Measurements from ENCODE around the gene SRRM5. TPM values are rescaled to one million over a fixed set of nuclear protein-coding genes. Genes with fewer than 3 reads are reported as not detected.

SRRM5 gene
- total and polyA plus RNA-seq, 2 of the 13 experiments (the other 11 are each of a cell fraction or from before 2014, with no cell fraction given), result 0.11 to 0.16 TPM

DNA sequence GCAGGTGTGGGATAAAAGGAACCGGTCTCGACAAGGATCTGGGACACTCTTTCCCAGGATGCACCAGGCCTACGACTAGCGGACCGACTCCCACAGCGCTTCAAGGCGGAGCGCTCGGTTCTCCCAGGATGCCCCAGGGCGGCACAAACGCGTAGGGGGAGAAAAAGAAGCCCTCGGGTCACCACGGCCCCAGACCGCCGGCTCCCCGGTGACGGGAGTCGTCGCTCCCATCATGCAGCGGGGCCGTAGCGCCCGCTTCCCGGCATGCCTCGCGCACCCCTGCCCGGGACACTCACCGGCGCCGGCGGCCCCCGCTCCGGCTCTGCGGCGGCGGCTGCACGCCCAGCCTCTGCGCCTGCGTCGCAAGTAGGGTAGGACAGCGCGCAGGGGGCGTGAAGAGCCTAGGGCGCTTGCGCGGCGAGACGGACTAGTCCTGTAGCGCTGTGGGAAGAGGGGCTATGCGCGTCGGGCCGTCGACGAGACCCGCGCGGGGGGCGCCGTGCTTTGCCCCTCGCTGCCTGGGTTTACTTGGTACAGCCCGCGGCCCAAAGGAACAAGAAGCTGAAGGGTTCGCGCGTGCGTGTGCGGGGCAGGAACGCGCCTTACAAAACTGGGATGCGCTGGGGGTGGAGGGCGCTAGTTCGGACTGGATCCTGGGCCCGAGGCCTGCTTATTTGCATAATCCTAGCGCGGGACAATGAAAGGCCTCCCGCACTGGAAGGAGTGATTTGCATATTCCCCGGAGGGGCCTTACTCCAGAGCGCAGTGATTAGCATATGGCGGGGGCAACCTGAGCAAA is 7.6 kb downstream of the SRRM5 start, which contains the start of gene ZNF428 (continued):
- TF ChIP-seq PRPF4 (IDR thresholded peaks at IDR 0.05; ENCODE audit: low read depth, low read length, poor library complexity, severe bottlenecking) (no peak), NFATC3 (CRISPR knock-in tag; IDR thresholded peaks at IDR 0.05) (no peak), ZNF543 (CRISPR knock-in tag; IDR thresholded peaks at IDR 0.05) (peak; percentile 68; the same call in 1 of the 2 replicates), RARA (CRISPR knock-in tag; IDR thresholded peaks at IDR 0.05) (no peak), DNMT3B (CRISPR knock-in tag; conservative IDR thresholded peaks at IDR 0.05) (no peak; the same call in 1 of the 2 replicates), ZNF382 (CRISPR knock-in tag; IDR thresholded peaks at IDR 0.05; ENCODE audit: borderline replicate concordance) (no peak), GPBP1L1 (CRISPR knock-in tag; IDR thresholded peaks at IDR 0.05) (no peak), ZNF136 (CRISPR knock-in tag; IDR thresholded peaks at IDR 0.05; ENCODE audit: low read depth) (peak; percentile 65), BRF2 (CRISPR knock-in tag; IDR thresholded peaks at IDR 0.05) (peak; percentile 24; the same call in 1 of the 2 replicates), TFDP2 (CRISPR knock-in tag; IDR thresholded peaks at IDR 0.05) (peak; percentile 77), MED13 (CRISPR knock-in tag; IDR thresholded peaks at IDR 0.05) (peak; percentile 86), ZNF251 (CRISPR knock-in tag; IDR thresholded peaks at IDR 0.05) (no peak), ZNF749 (CRISPR knock-in tag; IDR thresholded peaks at IDR 0.05; ENCODE audit: borderline replicate concordance) (no peak; the same call in 1 of the 2 replicates), FOXK2 (IDR thresholded peaks at IDR 0.05) (no peak), TFDP1 (CRISPR knock-in tag; IDR thresholded peaks at IDR 0.05; ENCODE audit: borderline replicate concordance) (peak; percentile 69; the same call in 1 of the 2 replicates), ZBTB4 (CRISPR knock-in tag; IDR thresholded peaks at IDR 0.05; ENCODE audit: borderline replicate concordance) (peak; percentile 97), GABPB1 (CRISPR knock-in tag; IDR thresholded peaks at IDR 0.05) (peak; percentile 74; the same call in 1 of the 2 replicates), ISL2 (CRISPR knock-in tag; IDR thresholded peaks at IDR 0.05) (peak; percentile 51; the same call in 1 of the 2 replicates)
- TF ChIP-seq, protein P1, sequence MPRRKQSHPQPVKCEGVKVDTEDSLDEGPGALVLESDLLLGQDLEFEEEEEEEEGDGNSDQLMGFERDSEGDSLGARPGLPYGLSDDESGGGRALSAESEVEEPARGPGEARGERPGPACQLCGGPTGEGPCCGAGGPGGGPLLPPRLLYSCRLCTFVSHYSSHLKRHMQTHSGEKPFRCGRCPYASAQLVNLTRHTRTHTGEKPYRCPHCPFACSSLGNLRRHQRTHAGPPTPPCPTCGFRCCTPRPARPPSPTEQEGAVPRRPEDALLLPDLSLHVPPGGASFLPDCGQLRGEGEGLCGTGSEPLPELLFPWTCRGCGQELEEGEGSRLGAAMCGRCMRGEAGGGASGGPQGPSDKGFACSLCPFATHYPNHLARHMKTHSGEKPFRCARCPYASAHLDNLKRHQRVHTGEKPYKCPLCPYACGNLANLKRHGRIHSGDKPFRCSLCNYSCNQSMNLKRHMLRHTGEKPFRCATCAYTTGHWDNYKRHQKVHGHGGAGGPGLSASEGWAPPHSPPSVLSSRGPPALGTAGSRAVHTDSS (CRISPR knock-in tag; conservative IDR thresholded peaks at IDR 0.05), result peak; percentile 86; the same call in 1 of the 2 replicates

Measured in HepG2 (cell line).